ENCODE measurements around the gene ORAI3.

GRCh38 chr16:30937692-30938091, 11.2 kb upstream of the ORAI3 start:
- TF ChIP-seq EZH2phosphoT487 (IDR thresholded peaks at IDR 0.05; ENCODE audit: borderline replicate concordance, low read depth, low read length) (no peak), CTCF (conservative IDR thresholded peaks at IDR 0.05; ENCODE audit: low read length) (no peak)
